K562 (cell line): ENCODE measurements around the gene PDE8B. TPM values are rescaled to one million over a fixed set of nuclear protein-coding genes. Genes with fewer than 3 reads are reported as not detected.

Experiments used
- ATAC-seq: fragments of 200-7000 bp; cut with Tn5 transposase; 3 replicates; pipeline ENCODE4 v1.9.1; 2020; ENCODE audit warnings: moderate library complexity
- BruUV-seq: library from RNA; stranded (reverse); fragments of 400-500 nt; replicated peaks from 2 replicates; lab custom pipeline; 2021; lab: Mats Ljungman, UMichigan
- CTCF ChIA-PET: fragments of 300-600 bp; formaldehyde crosslinking; extraction: SDS; loops from one replicate; lab custom pipeline; 2021; ENCODE audit warnings: low intra/inter-chr PET ratio; lab: Yijun Ruan, JAX
- POLR2A ChIA-PET: fragments of 300-600, 350-650 bp; sonication (Branson Sonifier 250); formaldehyde crosslinking; extraction: SDS; loops from one replicate; lab custom pipeline; 2021; ENCODE audit warnings: antibody characterized with exemption, inconsistent platforms; lab: Yijun Ruan, JAX
- DNase-seq, 4 experiments: peaks; one replicate each; pipeline versions ENCODE4 v3.0.0 to v3.0.0-alpha.2; 2011 to 2018; ENCODE audit warnings: low spot score in 3 of 4, mixed read lengths in 3 of 4; ENCODE audit errors: extremely low read depth in 1 of 4
- FAIRE-seq: peaks from 2 replicates; lab custom pipeline; 2011; peaks lifted over from hg19 to GRCh38; lab: Jason Lieb, UNC
- H2AFZ ChIP-seq: 2 replicates; pipeline ENCODE4 v1.6.0; 2011; ENCODE audit warnings: low read depth, low read length, control low read depth, inconsistent platforms
- H3K27ac ChIP-seq: fragments of 200-600 bp; 3 replicates; pipeline ENCODE4 v1.8.0; 2011; ENCODE audit warnings: low read depth, mild to moderate bottlenecking, control low read depth, inconsistent platforms, low read length, moderate library complexity, mixed read lengths; ENCODE audit errors: extremely low read depth
- H3K27me3 ChIP-seq, 2 experiments: fragments of 300-600 bp in 1 of 2; 2 replicates in 1 of 2; 3 replicates in 1 of 2; pipeline versions ENCODE4 v1.6.0 to v1.8.0; 2011; ENCODE audit warnings: inconsistent platforms in 2 of 2, low read length in 2 of 2, mild to moderate bottlenecking in 1 of 2, mixed read lengths in 1 of 2, moderate library complexity in 1 of 2; ENCODE audit not compliant: control insufficient read depth in 2 of 2, insufficient read depth in 2 of 2
- H3K36me3 ChIP-seq: fragments of 300-600 bp; 3 replicates; pipeline ENCODE4 v1.8.0; 2011; ENCODE audit warnings: mild to moderate bottlenecking, low read length, inconsistent platforms; ENCODE audit not compliant: control insufficient read depth, insufficient read depth
- H3K4me1 ChIP-seq, 2 experiments: fragments of 200-600 bp in 1 of 2; replicated peaks in 1 of 2; 2 replicates in 1 of 2; 3 replicates in 1 of 2; pipeline versions ENCODE4 v1.5.1 to v1.8.0; 2011; ENCODE audit warnings: inconsistent platforms in 2 of 2, low read length in 2 of 2, mild to moderate bottlenecking in 1 of 2, mixed read lengths in 1 of 2, moderate library complexity in 1 of 2; ENCODE audit not compliant: control insufficient read depth in 2 of 2, insufficient read depth in 2 of 2
- H3K4me2 ChIP-seq: 2 replicates; pipeline ENCODE4 v1.6.1; 2011; ENCODE audit warnings: low read length, control low read depth, inconsistent platforms, mixed read lengths; ENCODE audit not compliant: insufficient read depth
- H3K4me3 ChIP-seq: fragments of 200-600 bp; sonication (generic), shearing (Covaris generic); 2 replicates; pipeline ENCODE4 v1.5.1; 2016; ENCODE audit warnings: control low read depth, inconsistent platforms
- H3K79me2 ChIP-seq: fragments of 200-600 bp; 3 replicates; pipeline ENCODE4 v1.8.0; 2011; ENCODE audit warnings: low read length, inconsistent platforms; ENCODE audit not compliant: control insufficient read depth, insufficient read depth
- H3K9ac ChIP-seq, 2 experiments: 2 replicates each; pipeline versions ENCODE4 v1.6.0 to v1.6.1; 2011; ENCODE audit warnings: low read depth in 2 of 2, low read length in 2 of 2, control low read depth in 1 of 2, inconsistent platforms in 1 of 2, mild to moderate bottlenecking in 1 of 2, mixed read lengths in 1 of 2; ENCODE audit not compliant: insufficient read depth in 1 of 2
- H3K9me1 ChIP-seq: one replicate; pipeline ENCODE4 v1.6.0; 2011; ENCODE audit warnings: inconsistent platforms, mild to moderate bottlenecking, low read length, moderate library complexity; ENCODE audit not compliant: control insufficient read depth, insufficient read depth
- H3K9me3 ChIP-seq: replicated peaks from 2 replicates; pipeline ENCODE4 v1.5.1; 2011; ENCODE audit warnings: low read depth, low read length, inconsistent platforms; ENCODE audit not compliant: control insufficient read depth, insufficient read depth
- H4K20me1 ChIP-seq: replicated peaks from 2 replicates; pipeline ENCODE4 v1.6.1; 2011; ENCODE audit warnings: low read length, inconsistent platforms, mixed read lengths; ENCODE audit not compliant: control insufficient read depth, insufficient read depth
- ARNT ChIP-seq, 2 experiments: fragments of 450-650 bp; IDR thresholded peaks; 2 replicates each; pipeline ENCODE4 v1.6.1; 2016; ENCODE audit warnings: mild to moderate bottlenecking in 1 of 2
- ATF1 ChIP-seq, 2 experiments: fragments of 450-650 bp in 1 of 2; IDR thresholded peaks; 2 replicates each; pipeline ENCODE4 v1.6.1; 2016; ENCODE audit warnings: missing compliant biosample characterization in 1 of 2, missing genetic modification characterization in 1 of 2
- BRD9 ChIP-seq: fragments of 450-650 bp; IDR thresholded peaks from 2 replicates; pipeline ENCODE4 v1.6.1; 2018; ENCODE audit warnings: low read depth; ENCODE audit not compliant: partially characterized antibody
- C11orf30 ChIP-seq: fragments of 450-650 bp; IDR thresholded peaks from 2 replicates; pipeline ENCODE4 v1.6.1; 2016; ENCODE audit warnings: low read depth, mild to moderate bottlenecking
- CAMTA2 ChIP-seq: fragments of 250-450 bp; sonication (Bioruptor Pico); conservative IDR thresholded peaks from 2 replicates; pipeline ENCODE4 v1.5.1; 2022
- ESRRB ChIP-seq: fragments of 250-450 bp; sonication (Bioruptor Pico); IDR thresholded peaks from 2 replicates; pipeline ENCODE4 v1.5.0; 2020; ENCODE audit warnings: mild to moderate bottlenecking, moderate library complexity, borderline replicate concordance
- ETS2 ChIP-seq: IDR thresholded peaks from 2 replicates; pipeline ENCODE4 v1.6.1; 2016; ENCODE audit warnings: borderline replicate concordance, missing genetic modification characterization, mild to moderate bottlenecking, moderate library complexity, missing compliant biosample characterization; ENCODE audit not compliant: poor library complexity, severe bottlenecking
- IRF2 ChIP-seq: sonication (generic); formaldehyde crosslinking; IDR thresholded peaks from 2 replicates; pipeline ENCODE4 v1.8.1; 2022; ENCODE audit warnings: mild to moderate bottlenecking, missing genetic modification reagents
- NUFIP1 ChIP-seq: fragments of 450-650 bp; IDR thresholded peaks from 2 replicates; pipeline ENCODE4 v1.6.1; 2018; ENCODE audit not compliant: partially characterized antibody
- PPARD ChIP-seq: fragments of 250-450 bp; sonication (Bioruptor Pico); IDR thresholded peaks from 2 replicates; pipeline ENCODE4 v1.8.0; 2022; ENCODE audit warnings: inconsistent platforms, mild to moderate bottlenecking, moderate library complexity
- PTRF ChIP-seq: fragments of 450-650 bp; IDR thresholded peaks from 2 replicates; pipeline ENCODE4 v1.6.1; 2016; ENCODE audit warnings: mild to moderate bottlenecking, missing genetic modification characterization, missing compliant biosample characterization
- RBFOX2 ChIP-seq: fragments of 200-400 bp; formaldehyde crosslinking; IDR thresholded peaks from 2 replicates; pipeline ENCODE4 v1.6.1; 2017; ENCODE audit warnings: low read depth, mild to moderate bottlenecking, low read length, moderate library complexity
- TCF7 ChIP-seq: sonication (generic); IDR thresholded peaks from 2 replicates; pipeline ENCODE4 v1.6.1; 2016; ENCODE audit warnings: antibody characterized with exemption, borderline replicate concordance
- ZNF717 ChIP-seq: fragments of 250-450 bp; sonication (Bioruptor Pico); IDR thresholded peaks from 2 replicates; pipeline ENCODE4 v1.5.0; 2021
- ZNF778 ChIP-seq: fragments of 450-650 bp; formaldehyde crosslinking; IDR thresholded peaks from 2 replicates; pipeline ENCODE4 v1.4.0; 2020; ENCODE audit warnings: mild to moderate bottlenecking, moderate library complexity
- WGBS: fragments of 100-300 bp; shearing (Covaris generic); methylation state at CpG from one replicate; pipeline ENCODE4 v1.1.6; 2016; ENCODE audit warnings: low coverage, mixed read lengths; ENCODE audit not compliant: insufficient coverage; ENCODE audit errors: missing lambda C conversion rate; 5-methylcytosine and 5-hydroxymethylcytosine counted together
- in situ Hi-C: fragments of 300-500 bp; cut with MboI; formaldehyde crosslinking; loops from 4 replicates; pipeline ENCODE4 v1.15.0; 2018; ENCODE audit warnings: inconsistent platforms, mixed read lengths
- intact Hi-C: fragments of 100-400 bp; cut with micrococcal nuclease; formaldehyde crosslinking; loops from 2 replicates; pipeline ENCODE4 v1.14.2; 2022
- polyA plus RNA-seq, 8 experiments: library from polyadenylated mRNA; depleted of rRNA in 4 of 8; stranded (reverse) in 5 of 8; unstranded in 3 of 8; fragments of >200 nt; fragmentation: Nextera tagmentation in 2 of 8; fragmentation: Illumina TruSeq in 1 of 8; extraction: Ambion mirVana in 2 of 8; extraction: Trizol in 1 of 8; gene quantifications; 2 replicates each; pipeline versions ENCODE4 v1.2.1 to v1.2.3, GENCODE V29; 2011 to 2014; ENCODE audit warnings: inconsistent platforms in 1 of 8, missing spikeins in 1 of 8
- total RNA-seq, 7 experiments: library from RNA; depleted of rRNA in 6 of 7; stranded (reverse); fragments of >200 nt in 6 of 7; fragmentation: Illumina TruSeq in 2 of 7; extraction: Trizol in 2 of 7; gene quantifications; 2 replicates each; pipeline versions ENCODE4 v1.2.1 to v1.2.3, GENCODE V29; 2011 to 2021; ENCODE audit warnings: low replicate concordance in 1 of 7

PDE8B gene
- total and polyA plus RNA-seq, 9 of the 15 experiments (the other 6 are each of a cell fraction or from before 2014, with no cell fraction given): 0.15 to 0.28 TPM; not detected in 7

GRCh38 chr5:77407152-77407551 lies 196.7 kb downstream of the PDE8B start:
- H3K4me3 ChIP-seq: no peak overlapping the region
- H3K4me1 ChIP-seq: no peaks in the 10 kb centered on the region
- CTCF ChIA-PET: no interaction called here
- H3K36me3 ChIP-seq: no peaks in the 10 kb centered on the region
- no peak overlapping the region for H3K4me2 ChIP-seq
- H3K79me2 ChIP-seq: no peaks in the 10 kb centered on the region
- H4K20me1 ChIP-seq: no peaks in the 10 kb centered on the region
- H3K9me3 ChIP-seq: no peaks in the 10 kb centered on the region
- POLR2A ChIA-PET: interaction anchor here (1.4 kb wide), 1 partner anchor 20 kb away, joined by 4 read pairs; no protein-coding TSS in a partner anchor
- DNase-seq (no peak), FAIRE-seq (no peak), ATAC-seq (no peak)
- no TSS peak for BruUV-seq
- 1% methylated on average over 10 of the region's 10 CpGs for WGBS
- TF ChIP-seq NUFIP1: no peak
- no peak for TF ChIP-seq PTRF
- TF ChIP-seq CAMTA2: no peak
- TF ChIP-seq RBFOX2: no peak
- TF ChIP-seq ESRRB (CRISPR knock-in tag): no peak
- TF ChIP-seq TCF7: no peak
- no peak for TF ChIP-seq BRD9
- no peak for TF ChIP-seq ZNF778 (CRISPR knock-in tag)
- no peak for TF ChIP-seq ARNT (IDR thresholded peaks at IDR 0.05)
- TF ChIP-seq ZNF717 (CRISPR knock-in tag): no peak
- no peak for TF ChIP-seq C11orf30
- TF ChIP-seq ETS2 (tag): no peak
- no peak for TF ChIP-seq PPARD
- no peak for TF ChIP-seq ATF1 (CRISPR knock-in tag; IDR thresholded peaks at IDR 0.05)
- TF ChIP-seq ATF1 (tag; IDR thresholded peaks at IDR 0.05): no peak
- no peak for TF ChIP-seq IRF2 (CRISPR knock-in tag)
- no peak overlapping the region for H2AFZ ChIP-seq
- no peak overlapping the region for H3K27ac ChIP-seq
- H3K9ac ChIP-seq: no peak overlapping the region; a peak in 1 of 4 replicates
- H3K27me3 ChIP-seq: peaks cover 40 to 60% of the 10 kb centered on the region in 2 experiments
- in situ Hi-C loops (no loop called here), intact Hi-C loops (no loop called here)
- no peaks in the 10 kb centered on the region for H3K9me1 ChIP-seq
